SK-N-SH treated with all-trans-retinoic acid at 6 μM for 48 hours (cell line): ENCODE results near the gene APOO.

Experiments
- ATAC-seq: fragments of 200-7000 bp; cut with Tn5 transposase; 3 replicates; pipeline ENCODE4 v1.9.1; 2020; ENCODE audit warnings: mild to moderate bottlenecking, moderate library complexity
- ARNTL ChIP-seq: fragments of 450-650 bp; formaldehyde crosslinking; IDR thresholded peaks from 2 replicates; pipeline ENCODE4 v1.5.0; 2020; ENCODE audit warnings: low read depth, mild to moderate bottlenecking, moderate library complexity, borderline replicate concordance
- BACH2 ChIP-seq: fragments of 250-450 bp; sonication (Bioruptor Pico); IDR thresholded peaks from 2 replicates; pipeline ENCODE4 v1.9.0; 2021; ENCODE audit warnings: mild to moderate bottlenecking, borderline replicate concordance
- CREB5 ChIP-seq: fragments of 250-450 bp; sonication (Bioruptor Pico); IDR thresholded peaks from 2 replicates; pipeline ENCODE4 v1.5.1; 2020; ENCODE audit warnings: low read depth, mild to moderate bottlenecking, moderate library complexity
- CSDC2 ChIP-seq: fragments of 250-450 bp; sonication (Bioruptor Pico); IDR thresholded peaks from 2 replicates; pipeline ENCODE4 v1.5.0; 2020; ENCODE audit warnings: mild to moderate bottlenecking, moderate library complexity
- CSRNP3 ChIP-seq: fragments of 250-450 bp; sonication (Bioruptor Pico); IDR thresholded peaks from 2 replicates; pipeline ENCODE4 v1.5.1; 2021; ENCODE audit warnings: mild to moderate bottlenecking, moderate library complexity
- ESRRG ChIP-seq: fragments of 250-450 bp; sonication (Bioruptor Pico); IDR thresholded peaks from 2 replicates; pipeline ENCODE4 v1.6.1; 2021; ENCODE audit warnings: mild to moderate bottlenecking
- ISL1 ChIP-seq: fragments of 250-450 bp; sonication (Bioruptor Pico); IDR thresholded peaks from 2 replicates; pipeline ENCODE4 v2.1.2; 2022; ENCODE audit warnings: mild to moderate bottlenecking, moderate library complexity
- OSR1 ChIP-seq: fragments of 250-450 bp; sonication (Bioruptor Pico); IDR thresholded peaks from 2 replicates; pipeline ENCODE4 v1.8.0; 2022; ENCODE audit warnings: moderate library complexity, mild to moderate bottlenecking, inconsistent platforms
- PATZ1 ChIP-seq: fragments of 250-450 bp; sonication (Bioruptor Pico); IDR thresholded peaks from 2 replicates; pipeline ENCODE4 v1.8.0; 2020; ENCODE audit warnings: mild to moderate bottlenecking, moderate library complexity, borderline replicate concordance
- POU6F1 ChIP-seq: fragments of 250-450 bp; sonication (Bioruptor Pico); IDR thresholded peaks from 2 replicates; pipeline ENCODE4 v1.8.0; 2021; ENCODE audit warnings: low read depth, mild to moderate bottlenecking, moderate library complexity, borderline replicate concordance
- PPARA ChIP-seq: fragments of 250-450 bp; sonication (Bioruptor Pico); IDR thresholded peaks from 2 replicates; pipeline ENCODE4 v1.5.0; 2020; ENCODE audit warnings: mild to moderate bottlenecking, borderline replicate concordance
- RARB ChIP-seq: fragments of 250-450 bp; sonication (Bioruptor Pico); IDR thresholded peaks from 2 replicates; pipeline ENCODE4 v1.8.0; 2021; ENCODE audit warnings: mild to moderate bottlenecking, moderate library complexity
- SNAI2 ChIP-seq: fragments of 250-450 bp; sonication (Bioruptor Pico); IDR thresholded peaks from 2 replicates; pipeline ENCODE4 v1.5.0; 2020; ENCODE audit warnings: mild to moderate bottlenecking, moderate library complexity
- TCF4 ChIP-seq: fragments of 250-450 bp; sonication (Bioruptor Pico); IDR thresholded peaks from 2 replicates; pipeline ENCODE4 v1.8.0; 2021; ENCODE audit warnings: mild to moderate bottlenecking, moderate library complexity, borderline replicate concordance
- TOX ChIP-seq: fragments of 250-450 bp; sonication (Bioruptor Pico); IDR thresholded peaks from 2 replicates; pipeline ENCODE4 v1.8.0; 2021; ENCODE audit warnings: mild to moderate bottlenecking, moderate library complexity, borderline replicate concordance
- TSHZ2 ChIP-seq: fragments of 250-450 bp; sonication (Bioruptor Pico); IDR thresholded peaks from 2 replicates; pipeline ENCODE4 v1.5.0; 2020; ENCODE audit warnings: mild to moderate bottlenecking, moderate library complexity
- ZFP3 ChIP-seq: fragments of 250-450 bp; sonication (Bioruptor Pico); IDR thresholded peaks from 2 replicates; pipeline ENCODE4 v1.5.0; 2020; ENCODE audit warnings: mild to moderate bottlenecking, moderate library complexity
- ZNF565 ChIP-seq: fragments of 450-650 bp; formaldehyde crosslinking; conservative IDR thresholded peaks from 2 replicates; pipeline ENCODE4 v1.5.0; 2020; ENCODE audit warnings: low read depth, mild to moderate bottlenecking, moderate library complexity
- ZNF70 ChIP-seq: fragments of 450-650 bp; formaldehyde crosslinking; IDR thresholded peaks from 2 replicates; pipeline ENCODE4 v1.5.0; 2020; ENCODE audit warnings: mild to moderate bottlenecking, moderate library complexity

Gene APOO

GRCh38 chrX:23828881-23829280 lies 78.9 kb downstream of the APOO start:
- ATAC-seq = no peak
- TF ChIP-seq BACH2 = no peak
- TF ChIP-seq ARNTL (CRISPR knock-in tag) = no peak
- TF ChIP-seq ISL1 (CRISPR knock-in tag) = no peak
- no peak for TF ChIP-seq TCF4
- no peak for TF ChIP-seq PATZ1 (CRISPR knock-in tag)
- no peak for TF ChIP-seq RARB (CRISPR knock-in tag)
- TF ChIP-seq ZNF565 (CRISPR knock-in tag) = no peak
- no peak for TF ChIP-seq ZFP3
- TF ChIP-seq SNAI2 = no peak
- TF ChIP-seq CREB5 (CRISPR knock-in tag) = no peak

GRCh38 chrX:23826653-23827052 lies 81.1 kb downstream of the APOO start:
- TF ChIP-seq TSHZ2 (CRISPR knock-in tag) = no peak
- TF ChIP-seq POU6F1 (CRISPR knock-in tag) = no peak
- no peak for TF ChIP-seq CSDC2 (CRISPR knock-in tag)
- TF ChIP-seq BACH2 = no peak
- TF ChIP-seq ESRRG = no peak
- no peak for TF ChIP-seq ZNF70 (CRISPR knock-in tag)
- TF ChIP-seq CSRNP3 = no peak
- no peak for TF ChIP-seq TOX (CRISPR knock-in tag)
- no peak for TF ChIP-seq RARB (CRISPR knock-in tag)
- no peak for TF ChIP-seq OSR1
- no peak for TF ChIP-seq PPARA
- TF ChIP-seq ZNF565 (CRISPR knock-in tag) = no peak
- no peak for ATAC-seq

GRCh38 chrX:23826216-23826615 lies 81.5 kb downstream of the APOO start:
- no peak for TF ChIP-seq TCF4
- no peak for TF ChIP-seq PPARA
- no peak for TF ChIP-seq RARB (CRISPR knock-in tag)
- TF ChIP-seq TOX (CRISPR knock-in tag) = no peak
- TF ChIP-seq BACH2 = no peak
- TF ChIP-seq CSDC2 (CRISPR knock-in tag) = no peak
- TF ChIP-seq OSR1 = no peak
- TF ChIP-seq ESRRG = no peak
- no peak for ATAC-seq

- ATAC-seq = no peak
- no peak for TF ChIP-seq PATZ1 (CRISPR knock-in tag)
- no peak for TF ChIP-seq TCF4
- no peak for TF ChIP-seq ZNF70 (CRISPR knock-in tag)
- TF ChIP-seq ZFP3 = no peak
Observed at GRCh38 chrX:23825675-23826074, 82.1 kb downstream of the APOO start.
